Right lobe of liver (tissue), 4 donors: ENCODE data around the gene PARP3.

Experiments
- CTCF ChIP-seq, 4 donors: fragments of 200-600 bp in 3 of 4; fragments of 450-650 bp in 1 of 4; IDR thresholded peaks; one replicate each; pipeline versions ENCODE4 v1.5.1 to v1.8.0; 2016 to 2022; ENCODE audit warnings: antibody characterized with exemption in 4 of 4, mild to moderate bottlenecking in 2 of 4
- POLR2A ChIP-seq: fragments of 450-650 bp; IDR thresholded peaks from one replicate; pipeline ENCODE4 v1.6.1; 2017; ENCODE audit warnings: antibody characterized with exemption, mild to moderate bottlenecking
- donor health status: DM: no; HTN: no; CAD: no.
- donor health status: DM: no; HTN: no; CAD: no.
- donor health status: DM: no; HTN: yes; CAD: no.

- no peak for TF ChIP-seq CTCF (IDR thresholded peaks at IDR 0.05)
- no peak for TF ChIP-seq POLR2A
Observed at GRCh38 chr3:51931756-51932155, 10.4 kb upstream of the PARP3 start.
